ENCODE data around the gene LONRF2. TPM values are rescaled to one million over a fixed set of nuclear protein-coding genes. Genes with fewer than 3 reads are reported as not detected.

The LONRF2 gene
- total RNA-seq, 1 experiment from 2014 or later, result not detected

- H3K27me3 Mint-ChIP-seq (ENCODE audit: insufficient read depth, unreplicated experiment), result peaks cover 24% of the 10 kb centered on the region
- ChIA-PET POLR2A (no interaction called here), CTCF (interaction anchor here (0.7 to 1.4 kb wide), 2 partner anchors 152 to 348 kb away, joined by 3 read pairs; no protein-coding TSS in a partner anchor)
- no peak overlapping the region for H3K27ac Mint-ChIP-seq (ENCODE audit: low read depth, unreplicated experiment)
- BruUV-seq (replicated peaks), result no TSS peak
- intact Hi-C loops (cut with micrococcal nuclease), result no loop called here
- H3K9me3 Mint-ChIP-seq (ENCODE audit: unreplicated experiment), result no peaks in the 10 kb centered on the region
- no peak for TF ChIP-seq CTCF (IDR thresholded peaks at IDR 0.05; ENCODE audit: unreplicated experiment)
- H3K4me1 Mint-ChIP-seq (ENCODE audit: insufficient read depth, unreplicated experiment), result no peaks in the 10 kb centered on the region
- no peak overlapping the region for H3K4me3 Mint-ChIP-seq (ENCODE audit: unreplicated experiment)
- H3K36me3 Mint-ChIP-seq (ENCODE audit: insufficient read depth, unreplicated experiment), result no peaks in the 10 kb centered on the region
- DNase-seq (ENCODE audit: unreplicated experiment), result no peak
Measured at GRCh38 chr2:100228967-100229366, 93.3 kb downstream of the LONRF2 start.

- Mint-ChIP-seq H3K4me3 (ENCODE audit: unreplicated experiment) (no peak overlapping the region), H3K27me3 (ENCODE audit: insufficient read depth, unreplicated experiment) (peaks cover 29% of the 10 kb centered on the region), H3K4me1 (ENCODE audit: insufficient read depth, unreplicated experiment) (no peaks in the 10 kb centered on the region), H3K27ac (ENCODE audit: low read depth, unreplicated experiment) (no peak overlapping the region), H3K36me3 (ENCODE audit: insufficient read depth, unreplicated experiment) (no peaks in the 10 kb centered on the region), H3K9me3 (ENCODE audit: unreplicated experiment) (no peaks in the 10 kb centered on the region)
- ChIA-PET POLR2A (no interaction called here), CTCF (interaction anchor here (0.6 kb wide), 3 partner anchors 14 to 421 kb away, joined by 4 to 5 read pairs (median 4); no protein-coding TSS in a partner anchor)
- TF ChIP-seq CTCF (IDR thresholded peaks at IDR 0.05; ENCODE audit: unreplicated experiment), result no peak
- no peak for DNase-seq (ENCODE audit: unreplicated experiment)
- no TSS peak for BruUV-seq (replicated peaks)
- intact Hi-C loops (cut with micrococcal nuclease), result no loop called here
Measured at GRCh38 chr2:100228415-100228814, 93.9 kb downstream of the LONRF2 start.

GRCh38 chr2:100224988-100225710, 97.2 kb downstream of the LONRF2 start:
- Mint-ChIP-seq H3K27me3 (ENCODE audit: insufficient read depth, unreplicated experiment) (peaks cover 49% of the 10 kb centered on the region), H3K27ac (ENCODE audit: low read depth, unreplicated experiment) (no peak overlapping the region), H3K4me3 (ENCODE audit: unreplicated experiment) (no peak overlapping the region), H3K9me3 (ENCODE audit: unreplicated experiment) (no peaks in the 10 kb centered on the region), H3K4me1 (ENCODE audit: insufficient read depth, unreplicated experiment) (no peaks in the 10 kb centered on the region), H3K36me3 (ENCODE audit: insufficient read depth, unreplicated experiment) (no peaks in the 10 kb centered on the region)
- TF ChIP-seq CTCF (IDR thresholded peaks at IDR 0.05; ENCODE audit: unreplicated experiment), result no peak
- BruUV-seq (replicated peaks), result no TSS peak
- POLR2A ChIA-PET, result no interaction called here
- intact Hi-C loops (cut with micrococcal nuclease), result no loop called here
- CTCF ChIA-PET, result no interaction called here
- no peak for DNase-seq (ENCODE audit: unreplicated experiment)

GRCh38 chr2:100223502-100223901, 98.8 kb downstream of the LONRF2 start:
- H3K36me3 Mint-ChIP-seq (ENCODE audit: insufficient read depth, unreplicated experiment), result no peaks in the 10 kb centered on the region
- no peak for TF ChIP-seq CTCF (IDR thresholded peaks at IDR 0.05; ENCODE audit: unreplicated experiment)

More at GRCh38 chr2:100223502-100223901, 98.8 kb downstream of the LONRF2 start:
- POLR2A ChIA-PET, result no interaction called here
- Mint-ChIP-seq H3K27me3 (ENCODE audit: insufficient read depth, unreplicated experiment) (peaks cover 41% of the 10 kb centered on the region), H3K9me3 (ENCODE audit: unreplicated experiment) (no peaks in the 10 kb centered on the region), H3K27ac (ENCODE audit: low read depth, unreplicated experiment) (no peak overlapping the region), H3K4me1 (ENCODE audit: insufficient read depth, unreplicated experiment) (no peaks in the 10 kb centered on the region), H3K4me3 (ENCODE audit: unreplicated experiment) (no peak overlapping the region)
- no peak for DNase-seq (ENCODE audit: unreplicated experiment)
- CTCF ChIA-PET, result no interaction called here
- intact Hi-C loops (cut with micrococcal nuclease), result no loop called here
- BruUV-seq (replicated peaks), result no TSS peak

Other genes with a start within 250 kb of the LONRF2 start
- 0.42 and 1.0 TPM in 2 replicates for gene AFF3, start 179.9 kb downstream of the LONRF2 start, total RNA-seq (2022)
- 2.3 and 4.0 TPM in 2 replicates for gene CHST10, start 95.2 kb upstream of the LONRF2 start, total RNA-seq (2022)
- gene NMS, start 148.0 kb upstream of the LONRF2 start, total RNA-seq (2022), result not detected in 2 replicates
- gene PDCL3, start 240.5 kb upstream of the LONRF2 start, total RNA-seq (2022), result 24.2 and 27.1 TPM in 2 replicates

All from MCF 10A (cell line).